AG08396 (cell line): ENCODE data around the gene PRMT6.
"Not testable (repeated sequence)": the region's sequence is repeated elsewhere in the genome, so short reads cannot be mapped to it uniquely, and the experiment has no call there.

Experiments used
- DNase-seq: peaks from one replicate; pipeline ENCODE4 v3.0.0; 2012; ENCODE audit warnings: low spot score, mixed read lengths

The PRMT6 gene

DNA sequence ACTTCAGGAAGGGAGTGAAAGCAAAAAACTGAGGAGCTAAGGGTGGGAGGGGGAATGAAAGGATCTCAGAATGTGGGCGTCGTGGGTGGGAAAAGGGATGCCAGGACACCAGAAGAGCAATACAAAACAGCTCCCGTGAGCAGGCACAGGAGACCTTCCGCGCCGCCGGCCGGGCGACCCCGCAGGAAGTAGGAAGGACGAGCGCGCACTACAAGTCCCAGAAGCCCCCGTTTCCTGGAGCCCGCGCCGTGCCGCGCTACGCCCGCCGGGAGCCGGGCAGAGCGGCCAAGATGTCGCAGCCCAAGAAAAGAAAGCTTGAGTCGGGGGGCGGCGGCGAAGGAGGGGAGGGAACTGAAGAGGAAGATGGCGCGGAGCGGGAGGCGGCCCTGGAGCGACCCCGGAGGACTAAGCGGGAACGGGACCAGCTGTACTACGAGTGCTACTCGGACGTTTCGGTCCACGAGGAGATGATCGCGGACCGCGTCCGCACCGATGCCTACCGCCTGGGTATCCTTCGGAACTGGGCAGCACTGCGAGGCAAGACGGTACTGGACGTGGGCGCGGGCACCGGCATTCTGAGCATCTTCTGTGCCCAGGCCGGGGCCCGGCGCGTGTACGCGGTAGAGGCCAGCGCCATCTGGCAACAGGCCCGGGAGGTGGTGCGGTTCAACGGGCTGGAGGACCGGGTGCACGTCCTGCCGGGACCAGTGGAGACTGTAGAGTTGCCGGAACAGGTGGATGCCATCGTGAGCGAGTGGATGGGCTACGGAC lies at the start of gene PRMT6:
PRMT6 (plus strand) TSS at position 249 of the 771 bp plus-strand sequence; CDS start at position 291, 42 bp downstream.
- peak; percentile 79 for DNase-seq

GRCh38 chr1:107009281-107009680 lies 47.2 kb upstream of the PRMT6 start:
- DNase-seq = no peak

DNA sequence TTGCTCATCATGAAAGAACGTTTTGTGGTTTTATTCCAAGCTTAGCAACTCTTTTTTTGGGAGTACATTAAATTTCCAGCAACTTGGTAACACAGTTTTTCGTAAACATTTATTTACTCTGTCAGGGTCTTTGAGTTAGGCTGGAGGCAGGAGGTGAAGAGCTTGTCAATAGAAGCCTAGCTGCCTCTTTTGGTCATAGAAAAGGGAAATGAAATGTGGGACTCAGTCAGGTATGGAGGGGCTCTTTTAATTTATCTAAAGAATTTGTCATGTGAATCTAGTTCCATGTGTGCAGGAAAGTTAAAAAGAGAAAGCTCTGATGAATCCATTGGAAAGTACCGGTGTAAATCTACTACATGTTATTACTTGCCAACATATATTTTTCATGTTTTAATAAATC lies 45.9 kb upstream of the PRMT6 start:
- no peak for DNase-seq

- DNase-seq = no peak
Measured at GRCh38 chr1:107016376-107016978, 40.0 kb upstream of the PRMT6 start.

GRCh38 chr1:107018445-107018844 lies 38.0 kb upstream of the PRMT6 start:
- DNase-seq = no peak

DNA sequence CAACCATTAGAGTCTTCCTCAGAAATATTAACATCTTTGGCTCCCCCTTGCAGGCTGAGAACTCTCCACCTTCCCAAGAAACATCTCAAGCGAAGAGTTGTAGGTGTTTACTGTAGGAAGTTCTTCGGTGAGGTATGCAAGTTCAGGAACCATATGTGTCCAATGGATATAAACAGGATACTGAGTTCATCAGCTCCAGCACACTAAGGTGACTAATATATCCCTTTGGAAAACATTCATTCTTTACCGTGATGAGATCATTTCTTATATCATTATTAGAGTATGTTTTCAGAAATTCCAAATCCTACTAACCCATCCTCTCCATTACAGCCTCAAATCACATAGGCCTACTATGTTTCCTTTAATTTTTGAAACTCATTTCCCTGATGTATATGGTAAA lies 37.3 kb upstream of the PRMT6 start:
- DNase-seq = no peak

DNA sequence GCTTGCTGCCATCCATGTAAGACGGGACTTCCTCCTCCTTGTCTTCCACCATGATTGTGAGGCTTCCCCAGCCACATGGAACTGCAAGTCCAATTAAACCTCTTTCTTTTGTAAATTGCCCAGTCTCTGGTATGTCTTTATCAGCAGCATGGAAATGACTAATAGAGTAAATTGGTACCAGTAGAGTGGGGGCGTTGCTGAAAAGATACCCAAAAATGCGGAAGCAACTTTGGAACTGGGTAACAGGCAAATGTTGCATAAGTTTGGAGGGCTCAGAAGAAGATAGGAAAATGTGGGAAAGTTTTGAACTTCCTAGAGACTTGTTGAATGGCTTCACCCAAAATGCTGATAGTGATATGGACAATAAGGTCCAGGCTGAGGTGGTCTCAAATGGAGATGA lies 17.6 kb upstream of the PRMT6 start:
- not testable (repeated sequence) for DNase-seq

GRCh38 chr1:107044310-107045220 lies 11.9 kb upstream of the PRMT6 start:
- not testable (repeated sequence) for DNase-seq

DNA sequence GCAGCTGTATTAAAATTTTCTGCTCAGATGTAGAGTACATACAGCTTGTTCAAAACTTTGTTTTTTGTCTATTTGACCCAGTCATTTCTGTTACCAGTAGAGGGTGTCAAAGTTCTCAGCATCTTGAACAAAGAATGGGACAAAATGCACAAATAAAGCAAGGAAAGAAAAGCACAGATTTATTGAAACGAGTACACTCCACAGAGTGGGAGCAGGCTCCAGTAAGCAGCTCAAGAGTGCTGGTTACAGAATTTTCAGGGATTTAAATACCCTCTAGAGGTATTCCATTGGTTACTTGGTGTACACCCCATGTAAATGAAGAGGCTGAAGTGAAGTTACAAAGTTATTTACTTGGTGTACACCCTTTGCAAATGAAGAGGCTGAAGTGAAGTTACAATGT lies 8.9 kb upstream of the PRMT6 start:
- DNase-seq = no peak

GRCh38 chr1:107048241-107048640 lies 8.2 kb upstream of the PRMT6 start:
- DNase-seq = no peak

- DNase-seq = no peak
Measured at GRCh38 chr1:107051266-107051665, 5.2 kb upstream of the PRMT6 start.

GRCh38 chr1:107055919-107056425 lies 502 bp upstream of the PRMT6 start:
- not testable (repeated sequence) for DNase-seq

DNA sequence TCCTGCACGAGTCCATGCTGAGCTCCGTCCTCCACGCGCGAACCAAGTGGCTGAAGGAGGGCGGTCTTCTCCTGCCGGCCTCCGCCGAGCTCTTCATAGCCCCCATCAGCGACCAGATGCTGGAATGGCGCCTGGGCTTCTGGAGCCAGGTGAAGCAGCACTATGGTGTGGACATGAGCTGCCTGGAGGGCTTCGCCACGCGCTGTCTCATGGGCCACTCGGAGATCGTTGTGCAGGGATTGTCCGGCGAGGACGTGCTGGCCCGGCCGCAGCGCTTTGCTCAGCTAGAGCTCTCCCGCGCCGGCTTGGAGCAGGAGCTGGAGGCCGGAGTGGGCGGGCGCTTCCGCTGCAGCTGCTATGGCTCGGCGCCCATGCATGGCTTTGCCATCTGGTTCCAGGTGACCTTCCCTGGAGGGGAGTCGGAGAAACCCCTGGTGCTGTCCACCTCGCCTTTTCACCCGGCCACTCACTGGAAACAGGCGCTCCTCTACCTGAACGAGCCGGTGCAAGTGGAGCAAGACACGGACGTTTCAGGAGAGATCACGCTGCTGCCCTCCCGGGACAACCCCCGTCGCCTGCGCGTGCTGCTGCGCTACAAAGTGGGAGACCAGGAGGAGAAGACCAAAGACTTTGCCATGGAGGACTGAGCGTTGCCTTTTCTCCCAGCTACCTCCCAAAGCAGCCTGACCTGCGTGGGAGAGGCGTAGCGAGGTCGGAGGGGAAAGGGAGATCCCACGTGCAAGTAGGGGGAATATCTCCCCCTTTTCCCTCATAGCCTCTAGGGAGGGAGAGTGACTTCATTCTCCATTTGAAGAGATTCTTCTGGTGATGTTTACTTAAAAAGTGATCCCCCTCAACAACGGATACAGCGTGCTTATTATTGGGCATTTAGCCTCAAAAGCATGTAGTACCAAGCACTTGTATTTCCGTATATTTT lies 991 bp downstream of the PRMT6 start:
- peak; percentile 46 for DNase-seq

- no peak for DNase-seq
Measured at GRCh38 chr1:107058245-107059032, 2.0 kb downstream of the PRMT6 start.

- no peak for DNase-seq
Measured at GRCh38 chr1:107061886-107062285, 5.4 kb downstream of the PRMT6 start.

GRCh38 chr1:107073493-107073892 lies 17.0 kb downstream of the PRMT6 start:
- no peak for DNase-seq

- peak; percentile 50 for DNase-seq
Measured at GRCh38 chr1:107076841-107077240, 20.4 kb downstream of the PRMT6 start.

- DNase-seq = no peak
Measured at GRCh38 chr1:107079249-107079648, 22.8 kb downstream of the PRMT6 start.

DNA sequence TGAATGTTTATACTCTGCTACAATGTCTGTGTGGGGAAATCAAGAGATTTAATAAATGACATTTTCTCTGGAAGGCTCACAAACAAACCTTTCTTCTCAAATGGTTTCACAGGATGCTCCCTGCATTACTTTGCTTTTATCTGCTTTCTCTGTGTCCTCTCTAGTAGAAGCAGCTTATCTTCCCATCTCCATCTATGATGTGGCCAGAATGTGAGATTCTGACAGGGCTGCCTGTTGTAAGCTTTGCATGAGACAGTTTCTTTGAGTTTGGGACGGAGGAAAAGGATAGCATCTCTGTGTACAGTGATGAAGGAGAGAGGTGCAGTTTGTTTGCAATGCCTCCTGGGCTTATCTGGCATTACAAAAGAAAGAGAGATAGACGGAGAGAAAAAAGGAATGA lies 24.6 kb downstream of the PRMT6 start:
- DNase-seq = no peak

- no peak for DNase-seq
Measured at GRCh38 chr1:107091418-107091817, 34.9 kb downstream of the PRMT6 start.
